ENCODE results near the gene COL8A2.

Gene COL8A2

GRCh38 chr1:36108314-36108713, 16.7 kb downstream of the COL8A2 start:
- no peak for DNase-seq

- DNase-seq = no peak
Measured at GRCh38 chr1:36107394-36107793, 17.6 kb downstream of the COL8A2 start.

- no peak for DNase-seq
Measured at GRCh38 chr1:36106269-36106668, 18.8 kb downstream of the COL8A2 start.

- DNase-seq = no peak
Measured at GRCh38 chr1:36101546-36101945, 23.5 kb downstream of the COL8A2 start.

GRCh38 chr1:36100376-36100775, 24.6 kb downstream of the COL8A2 start:
- DNase-seq = no peak

- no peak for DNase-seq
Measured at GRCh38 chr1:36099681-36100341, 25.2 kb downstream of the COL8A2 start.

GRCh38 chr1:36098650-36099365, 26.2 kb downstream of the COL8A2 start:
- no peak for DNase-seq

- no peak for DNase-seq
Measured at GRCh38 chr1:36097693-36098585, 27.1 kb downstream of the COL8A2 start.

- DNase-seq = no peak
Measured at GRCh38 chr1:36096500-36097432, 28.3 kb downstream of the COL8A2 start.

- no peak for DNase-seq
Measured at GRCh38 chr1:36095760-36096405, 29.1 kb downstream of the COL8A2 start.

GRCh38 chr1:36094621-36095061, 30.4 kb downstream of the COL8A2 start:
- no peak for DNase-seq

- no peak for DNase-seq
Measured at GRCh38 chr1:36093929-36094328, 31.1 kb downstream of the COL8A2 start.

GRCh38 chr1:36093226-36093625, 31.8 kb downstream of the COL8A2 start:
- no peak for DNase-seq

GRCh38 chr1:36092798-36093185, 32.2 kb downstream of the COL8A2 start:
- no peak for DNase-seq

GRCh38 chr1:36092166-36092797, 32.7 kb downstream of the COL8A2 start:
- no peak for DNase-seq

- no peak for DNase-seq
Measured at GRCh38 chr1:36091698-36092097, 33.3 kb downstream of the COL8A2 start.

- DNase-seq = no peak
Measured at GRCh38 chr1:36091141-36091540, 33.9 kb downstream of the COL8A2 start.

- DNase-seq = no peak
Measured at GRCh38 chr1:36089393-36090121, 35.5 kb downstream of the COL8A2 start.

- DNase-seq = peak; percentile 27
Measured at GRCh38 chr1:36088577-36089392, 36.2 kb downstream of the COL8A2 start, which contains the start of gene ADPRS. TSS of gene ADPRS (plus strand) at chr1:36088892. CDS start at chr1:36088905, 13 bp downstream.

- DNase-seq = no peak
Measured at GRCh38 chr1:36088265-36088576, 36.8 kb downstream of the COL8A2 start.

Data from NCI-H187 treated with DMSO at 0.1 percent for 48 hours (cell line).